ENCODE results near the gene TIGD6. TPM values are rescaled to one million over a fixed set of nuclear protein-coding genes. Genes with fewer than 3 reads are reported as not detected.

TIGD6 gene
- total RNA-seq, 4 donors from 2014 or later = 0.62 to 3.0 (median 2.3) TPM

- H3K27me3 ChIP-seq = no peaks in the 10 kb centered on the region
- in situ Hi-C loops (cut with MboI; ENCODE audit: low sequenced_read_pairs in 4 of 4) = no loop called here
These were observed 38.5 kb downstream of the TIGD6 start for GRCh38 chr5:149961957-149962409.

GRCh38 chr5:149961186-149961685, 39.2 kb downstream of the TIGD6 start:
- DNase-seq (no peak), ATAC-seq (no peak)
- no peaks in the 10 kb centered on the region for H3K27me3 ChIP-seq
- intact Hi-C loops (cut with DNase I; ENCODE audit: low total_unique reads) = loop anchor here (2.0 to 5.0 kb wide), 2 partner anchors 40 to 104 kb away; partner anchors contain the start of genes HMGXB3 and TIGD6
- H3K27ac ChIP-seq = peak overlapping the region; percentile 89 to 93 (median 90)
- peaks cover 8 to 15% of the 10 kb centered on the region in 2 donors for H3K4me1 ChIP-seq
- TF ChIP-seq CTCF (IDR thresholded peaks at IDR 0.05 in 4 of 5, conservative IDR thresholded peaks at IDR 0.05 in 1 of 5) (no peak), POLR2A (IDR thresholded peaks at IDR 0.05) (no peak)
- H3K36me3 ChIP-seq = no peaks in the 10 kb centered on the region
- in situ Hi-C loops (cut with MboI; ENCODE audit: low sequenced_read_pairs in 4 of 4) = no loop called here
- H3K4me3 ChIP-seq = peak overlapping the region; percentile 83 to 97 (median 93)
- no peaks in the 10 kb centered on the region for H3K9me3 ChIP-seq

More at GRCh38 chr5:149961957-149962409, 38.5 kb downstream of the TIGD6 start:
- Histone ChIP-seq H3K4me1 (peaks cover 8 to 15% of the 10 kb centered on the region in 2 donors), H3K9me3 (no peaks in the 10 kb centered on the region), H3K4me3 (no peak overlapping the region), H3K27ac (no peak overlapping the region), H3K36me3 (no peaks in the 10 kb centered on the region)
- intact Hi-C loops (cut with DNase I; ENCODE audit: low total_unique reads) = loop anchor here (2.0 to 5.0 kb wide), 2 partner anchors 39 to 105 kb away; partner anchors contain the start of genes HMGXB3 and TIGD6
- ATAC-seq (no peak), DNase-seq (no peak)
- TF ChIP-seq CTCF (IDR thresholded peaks at IDR 0.05 in 4 of 5, conservative IDR thresholded peaks at IDR 0.05 in 1 of 5) (peak in 2 of 5 experiments; percentile 14 to 24), POLR2A (IDR thresholded peaks at IDR 0.05) (no peak)

- DNase-seq = peak; percentile 98 to 99
- intact Hi-C loops (cut with DNase I; ENCODE audit: low total_unique reads) = loop anchor here (1.0 to 5.0 kb wide), 3 partner anchors 28 to 103 kb away; partner anchors contain the start of genes HMGXB3 and TIGD6
- ATAC-seq = peak; percentile 97 to 99
- in situ Hi-C loops (cut with MboI; ENCODE audit: low sequenced_read_pairs in 4 of 4) = no loop called here
- Histone ChIP-seq H3K9me3 (no peaks in the 10 kb centered on the region), H3K27ac (peak within 1 kb of the TSS; percentile 89 to 93 (median 90)), H3K36me3 (no peaks in the 10 kb centered on the region), H3K4me1 (peaks cover 8 to 15% of the 10 kb centered on the region in 2 donors), H3K27me3 (no peaks in the 10 kb centered on the region), H3K4me3 (peak within 1 kb of the TSS; percentile 83 to 97 (median 93))
- TF ChIP-seq CTCF (IDR thresholded peaks at IDR 0.05 in 4 of 5, conservative IDR thresholded peaks at IDR 0.05 in 1 of 5) (peak in 1 of 5 experiments; percentile 14), POLR2A (IDR thresholded peaks at IDR 0.05) (peak; percentile 93 to 97)
These were observed 39.9 kb downstream of the TIGD6 start, which contains the start of gene SLC26A2 for GRCh38 chr5:149960272-149961185. Gene SLC26A2, plus strand, starts transcription at chr5:149960758. Its CDS starts 16,895 bp downstream, at chr5:149977653.

- TF ChIP-seq POLR2A (IDR thresholded peaks at IDR 0.05) = no peak
- peak in 3 of 5 experiments; percentile 26 to 49 (median 40) for TF ChIP-seq CTCF (IDR thresholded peaks at IDR 0.05 in 4 of 5, conservative IDR thresholded peaks at IDR 0.05 in 1 of 5)
- intact Hi-C loops (cut with DNase I; ENCODE audit: low total_unique reads) = loop anchor here (1.0 to 5.0 kb wide), 3 partner anchors 27 to 102 kb away; partner anchors contain the start of genes HMGXB3 and TIGD6
- no peaks in the 10 kb centered on the region for H3K36me3 ChIP-seq
- in situ Hi-C loops (cut with MboI; ENCODE audit: low sequenced_read_pairs in 4 of 4) = no loop called here
- peak overlapping the region; percentile 83 to 97 (median 93) for H3K4me3 ChIP-seq
- H3K27ac ChIP-seq = peak overlapping the region; percentile 89 to 93 (median 90)
- H3K9me3 ChIP-seq = no peaks in the 10 kb centered on the region
- H3K4me1 ChIP-seq = peaks cover 8 to 15% of the 10 kb centered on the region in 2 donors
- no peaks in the 10 kb centered on the region for H3K27me3 ChIP-seq
- ATAC-seq = no peak
- DNase-seq = no peak
These were observed 40.8 kb downstream of the TIGD6 start for GRCh38 chr5:149959406-149960236.
